ENCODE data around the gene TOR3A.

Gene TOR3A

DNA sequence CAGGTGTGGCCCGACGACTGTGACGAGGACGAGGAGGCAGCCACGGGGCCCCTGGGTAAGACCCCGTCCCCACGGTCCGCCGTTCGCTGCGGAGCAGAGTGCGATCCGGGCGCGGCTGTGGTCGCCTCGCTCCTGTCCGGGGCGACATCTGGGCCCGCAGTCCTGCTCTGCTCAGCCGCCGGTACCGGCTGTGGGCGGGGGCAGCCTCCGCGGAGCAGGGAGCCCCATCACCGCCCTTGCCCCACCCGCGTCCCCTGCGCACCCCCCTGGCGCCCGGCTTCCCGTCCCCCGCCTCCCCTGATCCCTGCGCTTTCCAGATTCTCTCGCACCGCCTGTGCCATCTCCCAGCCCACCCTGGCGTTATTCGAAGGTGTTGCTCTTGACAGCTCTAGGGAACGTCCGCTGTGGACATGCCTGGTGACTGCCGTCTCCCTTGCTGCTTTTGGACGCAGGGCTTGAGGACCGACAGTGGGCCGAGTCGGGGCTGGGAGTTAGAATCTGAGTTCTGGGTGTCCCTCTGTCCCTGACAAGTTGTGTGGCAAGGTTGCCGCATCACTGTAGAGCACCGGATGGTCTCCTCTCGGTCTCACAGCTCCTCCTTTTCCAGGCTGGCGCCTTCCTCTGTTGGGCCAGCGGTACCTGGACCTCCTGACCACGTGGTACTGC lies 596 bp downstream of the TOR3A start:
- TF ChIP-seq MYC (IDR thresholded peaks at IDR 0.05; ENCODE audit: low read depth, low read length), result no peak
- TF ChIP-seq POLR2A (IDR thresholded peaks at IDR 0.05; ENCODE audit: extremely low read depth, insufficient read length), result no peak
- TF ChIP-seq, protein P1, sequence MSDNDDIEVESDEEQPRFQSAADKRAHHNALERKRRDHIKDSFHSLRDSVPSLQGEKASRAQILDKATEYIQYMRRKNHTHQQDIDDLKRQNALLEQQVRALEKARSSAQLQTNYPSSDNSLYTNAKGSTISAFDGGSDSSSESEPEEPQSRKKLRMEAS (IDR thresholded peaks at IDR 0.05; ENCODE audit: low read depth, low read length), result peak; percentile 56; the same call in 1 of the 2 replicates
- TF ChIP-seq, protein P2, sequence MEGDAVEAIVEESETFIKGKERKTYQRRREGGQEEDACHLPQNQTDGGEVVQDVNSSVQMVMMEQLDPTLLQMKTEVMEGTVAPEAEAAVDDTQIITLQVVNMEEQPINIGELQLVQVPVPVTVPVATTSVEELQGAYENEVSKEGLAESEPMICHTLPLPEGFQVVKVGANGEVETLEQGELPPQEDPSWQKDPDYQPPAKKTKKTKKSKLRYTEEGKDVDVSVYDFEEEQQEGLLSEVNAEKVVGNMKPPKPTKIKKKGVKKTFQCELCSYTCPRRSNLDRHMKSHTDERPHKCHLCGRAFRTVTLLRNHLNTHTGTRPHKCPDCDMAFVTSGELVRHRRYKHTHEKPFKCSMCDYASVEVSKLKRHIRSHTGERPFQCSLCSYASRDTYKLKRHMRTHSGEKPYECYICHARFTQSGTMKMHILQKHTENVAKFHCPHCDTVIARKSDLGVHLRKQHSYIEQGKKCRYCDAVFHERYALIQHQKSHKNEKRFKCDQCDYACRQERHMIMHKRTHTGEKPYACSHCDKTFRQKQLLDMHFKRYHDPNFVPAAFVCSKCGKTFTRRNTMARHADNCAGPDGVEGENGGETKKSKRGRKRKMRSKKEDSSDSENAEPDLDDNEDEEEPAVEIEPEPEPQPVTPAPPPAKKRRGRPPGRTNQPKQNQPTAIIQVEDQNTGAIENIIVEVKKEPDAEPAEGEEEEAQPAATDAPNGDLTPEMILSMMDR (IDR thresholded peaks at IDR 0.05; ENCODE audit: low read depth, low read length), result no peak
- peak overlapping the region; percentile 78 for H3K4me3 ChIP-seq (ENCODE audit: low read depth, low read length)
- peak; percentile 60 for DNase-seq (ENCODE audit: low read depth)

DNA sequence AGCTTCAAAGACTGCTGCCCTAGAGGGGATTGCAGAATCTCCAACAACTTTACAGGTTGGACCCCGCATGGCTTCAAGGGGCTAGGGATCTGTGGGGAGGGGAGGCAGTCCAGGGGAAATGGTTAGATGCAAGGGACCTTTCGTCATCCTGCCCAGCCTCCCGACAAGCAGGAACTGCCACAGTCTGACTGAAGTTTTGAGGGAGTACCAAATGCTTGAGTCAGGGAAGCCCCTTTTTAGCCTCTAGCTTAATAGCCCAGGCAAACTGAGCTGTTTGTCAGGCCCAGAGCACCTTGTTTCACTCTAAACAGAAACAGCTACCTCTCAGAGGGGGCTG lies 1.1 kb downstream of the TOR3A start:
- TF ChIP-seq POLR2A (IDR thresholded peaks at IDR 0.05; ENCODE audit: extremely low read depth, insufficient read length) (no peak), MYC (IDR thresholded peaks at IDR 0.05; ENCODE audit: low read depth, low read length) (no peak)
- TF ChIP-seq, protein P1 (IDR thresholded peaks at IDR 0.05; ENCODE audit: low read depth, low read length), result no peak
- peak overlapping the region; percentile 78 for H3K4me3 ChIP-seq (ENCODE audit: low read depth, low read length)
- DNase-seq (ENCODE audit: low read depth), result peak; percentile 78

DNA sequence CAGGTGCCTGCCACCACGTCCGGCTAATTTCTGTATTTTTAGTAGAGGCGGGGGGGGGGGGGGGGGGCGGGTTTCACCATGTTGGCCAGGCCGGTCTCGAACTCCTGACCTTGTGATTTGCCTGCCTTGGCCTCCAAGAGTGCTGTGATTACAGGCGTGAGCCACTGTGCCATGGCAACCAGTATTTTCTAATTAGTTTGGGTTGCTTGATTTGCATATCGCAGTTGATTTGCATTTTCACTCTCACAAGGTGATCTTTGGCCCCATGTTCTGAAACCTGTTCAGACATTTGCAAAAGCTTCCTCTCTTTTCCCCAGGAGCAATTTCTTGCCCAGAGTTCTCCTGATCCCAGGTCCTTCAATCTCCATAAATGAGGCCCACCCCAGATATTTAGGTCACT lies 1.7 kb downstream of the TOR3A start:
- no peak for DNase-seq (ENCODE audit: low read depth)
- no peak for TF ChIP-seq POLR2A (IDR thresholded peaks at IDR 0.05; ENCODE audit: extremely low read depth, insufficient read length)
- TF ChIP-seq, protein P1 (IDR thresholded peaks at IDR 0.05; ENCODE audit: low read depth, low read length), result no peak
- TF ChIP-seq, protein P2 (IDR thresholded peaks at IDR 0.05; ENCODE audit: low read depth, low read length), result no peak
- no peak for TF ChIP-seq MYC (IDR thresholded peaks at IDR 0.05; ENCODE audit: low read depth, low read length)
- H3K4me3 ChIP-seq (ENCODE audit: low read depth, low read length), result peak overlapping the region; percentile 78

DNA sequence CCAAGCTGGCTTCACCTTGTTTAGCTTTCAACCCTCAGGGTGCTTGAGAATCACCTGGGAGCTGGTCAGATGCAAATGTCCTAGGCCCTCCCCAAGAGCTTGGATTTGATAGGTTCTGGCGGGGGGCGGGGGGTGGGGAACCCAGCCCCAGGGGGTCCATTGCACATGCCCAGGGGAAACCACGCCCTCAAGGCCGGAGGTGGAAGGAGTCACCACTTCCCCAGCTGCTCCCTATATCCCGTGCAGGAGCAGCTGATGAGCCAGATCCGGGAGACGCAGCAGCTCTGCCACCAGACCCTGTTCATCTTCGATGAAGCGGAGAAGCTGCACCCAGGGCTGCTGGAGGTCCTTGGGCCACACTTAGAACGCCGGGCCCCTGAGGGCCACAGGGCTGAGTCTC lies 5.8 kb downstream of the TOR3A start:
- DNase-seq (ENCODE audit: low read depth), result no peak
- no peak overlapping the region for H3K4me3 ChIP-seq (ENCODE audit: low read depth, low read length)
- TF ChIP-seq, protein P1 (IDR thresholded peaks at IDR 0.05; ENCODE audit: low read depth, low read length), result no peak
- TF ChIP-seq MYC (IDR thresholded peaks at IDR 0.05; ENCODE audit: low read depth, low read length) (no peak), POLR2A (IDR thresholded peaks at IDR 0.05; ENCODE audit: extremely low read depth, insufficient read length) (no peak)
- TF ChIP-seq, protein P2 (IDR thresholded peaks at IDR 0.05; ENCODE audit: low read depth, low read length), result no peak

DNA sequence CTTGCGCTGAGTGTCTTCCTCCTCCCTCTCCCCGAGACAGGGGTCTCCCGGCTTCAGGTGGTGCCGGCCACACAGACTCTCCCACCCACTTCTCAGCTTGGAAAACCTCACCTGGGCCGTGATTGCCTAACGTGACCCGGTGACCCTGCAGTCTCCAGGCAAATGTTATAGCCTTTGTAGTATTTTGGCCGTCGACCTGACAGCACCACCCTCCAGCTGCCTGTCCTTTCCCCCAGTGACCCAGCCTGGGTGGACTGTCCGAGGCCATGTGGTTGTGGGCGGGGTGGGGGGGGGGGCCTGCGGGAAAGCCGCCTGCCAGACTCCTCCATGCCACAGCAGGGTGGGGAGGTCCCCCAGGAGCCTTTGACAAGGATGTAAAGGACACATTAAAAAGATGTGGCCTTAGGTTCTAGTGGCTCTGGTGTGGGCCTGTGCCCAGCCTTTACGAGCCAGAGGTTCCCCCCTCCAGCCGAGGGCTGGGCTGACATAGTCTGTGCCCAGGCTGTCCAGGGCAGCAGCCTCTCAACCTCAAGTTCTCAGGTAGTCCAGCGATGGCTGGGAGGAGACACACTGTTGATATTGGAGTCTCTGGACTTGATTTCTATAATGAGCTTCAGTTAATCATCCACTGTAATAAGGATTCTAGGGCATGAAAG lies 8.1 kb downstream of the TOR3A start:
- no peak for DNase-seq (ENCODE audit: low read depth)
- H3K4me3 ChIP-seq (ENCODE audit: low read depth, low read length), result no peak overlapping the region
- TF ChIP-seq MYC (IDR thresholded peaks at IDR 0.05; ENCODE audit: low read depth, low read length), result no peak
- TF ChIP-seq POLR2A (IDR thresholded peaks at IDR 0.05; ENCODE audit: extremely low read depth, insufficient read length), result no peak
- TF ChIP-seq, protein P2 (IDR thresholded peaks at IDR 0.05; ENCODE audit: low read depth, low read length), result no peak
- TF ChIP-seq, protein P1 (IDR thresholded peaks at IDR 0.05; ENCODE audit: low read depth, low read length), result no peak

DNA sequence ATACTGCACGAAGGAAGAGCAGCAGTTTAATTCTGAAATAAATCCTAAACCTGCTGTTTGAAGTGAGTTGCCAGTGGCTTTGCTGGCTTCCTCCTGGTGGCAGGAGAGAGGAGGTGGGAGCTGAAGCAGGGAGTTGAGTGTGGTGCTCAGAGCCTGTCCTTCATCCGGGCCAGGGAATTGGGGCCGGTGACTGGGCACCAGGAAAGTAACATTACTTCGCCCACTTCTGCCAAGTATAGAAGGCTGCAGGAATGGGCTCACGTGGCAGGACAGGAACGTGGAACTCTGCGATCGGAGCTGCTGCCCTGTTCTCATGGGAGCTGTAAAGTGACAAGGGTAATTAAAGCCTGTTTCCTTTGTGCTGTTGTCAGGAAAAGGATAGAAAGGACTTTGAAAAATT lies 8.7 kb downstream of the TOR3A start:
- TF ChIP-seq MYC (IDR thresholded peaks at IDR 0.05; ENCODE audit: low read depth, low read length), result no peak
- DNase-seq (ENCODE audit: low read depth), result peak; percentile 21
- H3K4me3 ChIP-seq (ENCODE audit: low read depth, low read length), result no peak overlapping the region
